GM12875 (cell line): Measurements from ENCODE around the gene BAIAP2.
"Not testable (repeated sequence)": the region's sequence is repeated elsewhere in the genome, so short reads cannot be mapped to it uniquely, and the experiment has no call there.

Experiments
- H3K4me3 ChIP-seq: one replicate; pipeline ENCODE4 v1.5.1; 2011; ENCODE audit warnings: low read depth, low read length, control low read depth
- CTCF ChIP-seq: IDR thresholded peaks from 2 replicates; pipeline ENCODE4 v1.5.1; 2011; ENCODE audit warnings: low read depth, mild to moderate bottlenecking, control low read depth, inconsistent platforms, low read length, moderate library complexity, borderline replicate concordance; ENCODE audit not compliant: insufficient read depth

BAIAP2 gene

GRCh38 chr17:81073967-81074839 is 39.3 kb downstream of the BAIAP2 start:
- TF ChIP-seq CTCF = no peak
- H3K4me3 ChIP-seq = no peak overlapping the region

GRCh38 chr17:81074875-81075274 is 39.9 kb downstream of the BAIAP2 start:
- TF ChIP-seq CTCF = no peak
- H3K4me3 ChIP-seq = no peak overlapping the region

- no peak for TF ChIP-seq CTCF
- H3K4me3 ChIP-seq = no peak overlapping the region
These were observed 40.4 kb downstream of the BAIAP2 start for GRCh38 chr17:81075307-81075706.

- no peak for TF ChIP-seq CTCF
These were observed 41.3 kb downstream of the BAIAP2 start for GRCh38 chr17:81076141-81076679.

GRCh38 chr17:81078026-81078913 is 43.3 kb downstream of the BAIAP2 start:
- not testable (repeated sequence) for H3K4me3 ChIP-seq

More at GRCh38 chr17:81076141-81076679, 41.3 kb downstream of the BAIAP2 start:
- H3K4me3 ChIP-seq = no peak overlapping the region

- TF ChIP-seq CTCF = no peak
- H3K4me3 ChIP-seq = no peak overlapping the region
These were observed 45.1 kb downstream of the BAIAP2 start for GRCh38 chr17:81080019-81080418.
